Endothelial cell of umbilical vein (primary cell): ENCODE results near the gene VANGL2. TPM values are rescaled to one million over a fixed set of nuclear protein-coding genes. Genes with fewer than 3 reads are reported as not detected.

Source experiments
- BruUV-seq: library from RNA; stranded (reverse); fragments of 400-500 nt; replicated peaks from 2 replicates; lab custom pipeline; 2021; lab: Mats Ljungman, UMichigan
- CTCF ChIA-PET: fragments of 300-600, 350-600 bp; sonication (Branson Sonifier 250); formaldehyde crosslinking; loops from one replicate; lab custom pipeline; 2021; ENCODE audit warnings: antibody characterized with exemption, inconsistent platforms; lab: Charles Lee
- POLR2A ChIA-PET: fragments of 300-600, 350-600 bp; sonication (Branson Sonifier 250); formaldehyde crosslinking; loops from one replicate; lab custom pipeline; 2021; ENCODE audit warnings: antibody characterized with exemption, inconsistent platforms; lab: Charles Lee
- DNase-seq: peaks from one replicate; pipeline ENCODE4 v3.0.0-alpha.2; 2011; ENCODE audit warnings: low read depth, low spot score
- FAIRE-seq: peaks from 2 replicates; lab custom pipeline; 2011; peaks lifted over from hg19 to GRCh38; lab: Jason Lieb, UNC
- H2AFZ ChIP-seq: 2 replicates; pipeline ENCODE4 v1.6.0; 2012; ENCODE audit warnings: low read depth, low read length, control low read depth, inconsistent platforms
- H3K27ac ChIP-seq: 2 replicates; pipeline ENCODE4 v1.5.1; 2011; ENCODE audit warnings: low read depth, mild to moderate bottlenecking, control low read depth, low read length, moderate library complexity; ENCODE audit not compliant: insufficient read depth
- H3K27me3 ChIP-seq, 2 experiments: 2 replicates each; pipeline versions ENCODE4 v1.6.0 to v1.6.1; 2011; ENCODE audit warnings: low read length in 2 of 2, mixed read lengths in 1 of 2; ENCODE audit not compliant: control insufficient read depth in 2 of 2, insufficient read depth in 2 of 2
- H3K36me3 ChIP-seq, 2 experiments: 2 replicates in 1 of 2; 3 replicates in 1 of 2; pipeline ENCODE4 v1.5.1; 2011; ENCODE audit warnings: low read length in 2 of 2, mild to moderate bottlenecking in 1 of 2, moderate library complexity in 1 of 2; ENCODE audit not compliant: control insufficient read depth in 2 of 2, insufficient read depth in 2 of 2; ENCODE audit errors: extremely low read depth in 1 of 2
- H3K4me1 ChIP-seq: 3 replicates; pipeline ENCODE4 v1.5.1; 2011; ENCODE audit warnings: mild to moderate bottlenecking, low read length; ENCODE audit not compliant: control insufficient read depth, insufficient read depth; ENCODE audit errors: extremely low read depth
- H3K4me2 ChIP-seq: 2 replicates; pipeline ENCODE4 v1.6.1; 2011; ENCODE audit warnings: low read length, control low read depth, mixed read lengths; ENCODE audit not compliant: insufficient read depth
- H3K4me3 ChIP-seq, 3 experiments: fragments of 200-600 bp in 1 of 3; sonication (generic), shearing (Covaris generic) in 1 of 3; replicated peaks in 1 of 3; 2 replicates each; pipeline ENCODE4 v1.5.1; 2011 to 2016; ENCODE audit warnings: control low read depth in 3 of 3, low read length in 3 of 3, mild to moderate bottlenecking in 2 of 3, inconsistent platforms in 1 of 3, low read depth in 1 of 3, moderate library complexity in 1 of 3; ENCODE audit not compliant: insufficient read depth in 1 of 3
- H3K79me2 ChIP-seq: 2 replicates; pipeline ENCODE4 v1.6.0; 2012; ENCODE audit warnings: low read length, inconsistent platforms; ENCODE audit not compliant: control insufficient read depth, insufficient read depth
- H3K9ac ChIP-seq: replicated peaks from 2 replicates; pipeline ENCODE3; 2011; ENCODE audit warnings: low read length, control low read depth; ENCODE audit not compliant: insufficient read depth; ENCODE audit errors: extremely low read depth
- H3K9me1 ChIP-seq: replicated peaks from 3 replicates; pipeline ENCODE4 v1.6.0; 2011; ENCODE audit warnings: mild to moderate bottlenecking, low read length; ENCODE audit not compliant: control insufficient read depth, insufficient read depth; ENCODE audit errors: extremely low read depth
- H3K9me3 ChIP-seq: replicated peaks from 2 replicates; pipeline ENCODE4 v1.5.1; 2012; ENCODE audit warnings: low read length, inconsistent platforms; ENCODE audit not compliant: control insufficient read depth, insufficient read depth
- H4K20me1 ChIP-seq: replicated peaks from 2 replicates; pipeline ENCODE3; 2011; ENCODE audit warnings: mild to moderate bottlenecking, low read length; ENCODE audit not compliant: control insufficient read depth, insufficient read depth; ENCODE audit errors: extremely low read depth
- FOS ChIP-seq: IDR thresholded peaks from 2 replicates; pipeline ENCODE4 v1.6.1; 2011; ENCODE audit warnings: mild to moderate bottlenecking, low read length, moderate library complexity, borderline replicate concordance; ENCODE audit not compliant: insufficient read depth
- JUN ChIP-seq: IDR thresholded peaks from 2 replicates; pipeline ENCODE4 v1.6.1; 2011; ENCODE audit warnings: borderline replicate concordance, low read depth; ENCODE audit not compliant: insufficient read length, insufficient read depth
- POLR2A ChIP-seq: IDR thresholded peaks from 2 replicates; pipeline ENCODE4 v1.6.1; 2012; ENCODE audit warnings: low read depth, mild to moderate bottlenecking, control low read depth, low read length
- dilution Hi-C: fragments of 300-500 bp; cut with MboI; formaldehyde crosslinking; loops from one replicate; pipeline ENCODE4 v1.15.0; 2019; ENCODE audit warnings: low sequenced_read_pairs; ENCODE audit not compliant: extremely low pct_ligation_motif_present
- intact Hi-C: fragments of 100-400 bp; cut with micrococcal nuclease; formaldehyde crosslinking; loops from one replicate; pipeline ENCODE4 v1.10.0; 2022
- polyA plus RNA-seq, 4 experiments: library from polyadenylated mRNA; depleted of rRNA in 3 of 4; stranded (reverse) in 3 of 4; unstranded in 1 of 4; fragments of >200 nt; gene quantifications; 2 replicates each; pipeline versions ENCODE4 v1.2.1 to v1.2.3, GENCODE V29; 2011 to 2012; ENCODE audit warnings: missing spikeins in 1 of 4
- total RNA-seq: library from RNA; stranded (reverse); gene quantifications from 2 replicates; pipeline ENCODE4 v1.2.3, GENCODE V29; 2021

The VANGL2 gene
- total and polyA plus RNA-seq, 2 donors (not counting 3 experiments of a cell fraction or from before 2014, with no cell fraction given) = 0.01 TPM; not detected in 1

DNA sequence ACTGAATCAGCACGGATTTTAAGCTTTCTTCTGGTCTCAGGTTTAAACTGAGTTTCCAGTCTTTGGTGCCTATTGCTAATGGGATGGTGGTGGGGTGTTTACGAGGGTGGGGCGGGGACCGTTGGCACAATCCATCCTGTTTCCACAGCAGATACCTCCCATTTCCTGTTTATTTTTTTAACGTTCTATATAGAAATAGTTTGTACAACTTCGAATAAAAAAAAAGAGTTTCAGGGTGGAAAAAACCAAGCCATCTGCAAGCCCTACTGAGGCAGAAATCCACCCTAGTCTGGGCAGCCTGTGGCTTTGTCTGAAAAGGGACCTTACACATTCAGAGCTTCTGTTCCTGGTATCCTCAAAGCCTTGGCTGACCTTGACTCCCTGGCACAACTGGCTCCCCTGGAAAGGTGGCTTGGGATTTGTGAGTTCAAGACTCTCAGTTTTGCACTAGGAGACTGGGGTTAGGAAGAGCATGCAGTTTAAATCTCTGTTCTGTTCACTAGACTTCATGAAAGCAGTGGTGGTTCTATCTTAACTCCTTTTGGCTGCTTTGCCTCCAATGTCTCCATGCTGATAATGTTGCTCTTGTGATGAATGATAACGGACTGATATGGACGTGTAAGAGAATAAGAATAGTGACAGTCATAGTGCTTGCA, 46.7 kb downstream of the VANGL2 start:
- no peaks in the 10 kb centered on the region for H3K36me3 ChIP-seq
- DNase-seq (no peak), FAIRE-seq (no peak)
- no peak overlapping the region for H2AFZ ChIP-seq
- H3K9me3 ChIP-seq = no peaks in the 10 kb centered on the region
- H3K9ac ChIP-seq = no peak overlapping the region
- no TSS peak for BruUV-seq
- ChIA-PET POLR2A (no interaction called here), CTCF (no interaction called here)
- peaks cover 2% of the 10 kb centered on the region in 2 experiments for H3K27me3 ChIP-seq
- no peaks in the 10 kb centered on the region for H3K9me1 ChIP-seq
- dilution Hi-C loops = no loop called here
- H3K27ac ChIP-seq = no peak overlapping the region
- H3K79me2 ChIP-seq = no peaks in the 10 kb centered on the region
- intact Hi-C loops = no loop called here
- H3K4me1 ChIP-seq = no peaks in the 10 kb centered on the region
- H3K4me3 ChIP-seq = no peak overlapping the region
- H4K20me1 ChIP-seq = no peaks in the 10 kb centered on the region
- TF ChIP-seq FOS (no peak), JUN (no peak)
- H3K4me2 ChIP-seq = no peak overlapping the region

GRCh38 chr1:160449494-160449893, 49.1 kb downstream of the VANGL2 start:
- no peaks in the 10 kb centered on the region for H4K20me1 ChIP-seq
- dilution Hi-C loops (no loop called here), intact Hi-C loops (no loop called here)
- H3K9ac ChIP-seq = no peak overlapping the region
- H3K4me3 ChIP-seq = no peak overlapping the region
- H3K27ac ChIP-seq = no peak overlapping the region
- FAIRE-seq (no peak), DNase-seq (no peak)
- TF ChIP-seq POLR2A (no peak), FOS (no peak)
- POLR2A ChIA-PET = no interaction called here
- H3K4me2 ChIP-seq = no peak overlapping the region
- H3K9me3 ChIP-seq = no peaks in the 10 kb centered on the region
- H3K79me2 ChIP-seq = no peaks in the 10 kb centered on the region
- H3K36me3 ChIP-seq = no peaks in the 10 kb centered on the region
- no peaks in the 10 kb centered on the region for H3K9me1 ChIP-seq
- peaks cover 2 to 3% of the 10 kb centered on the region in 2 experiments for H3K27me3 ChIP-seq
- H3K4me1 ChIP-seq = no peaks in the 10 kb centered on the region
- H2AFZ ChIP-seq = no peak overlapping the region
- CTCF ChIA-PET = no interaction called here
- no TSS peak for BruUV-seq
